Calu3 (cell line): ENCODE measurements around the gene CDRT15. TPM values are rescaled to one million over a fixed set of nuclear protein-coding genes. Genes with fewer than 3 reads are reported as not detected.
"Not testable (repeated sequence)": the region's sequence is repeated elsewhere in the genome, so short reads cannot be mapped to it uniquely, and the experiment has no call there.

ENCODE experiments used
- BruUV-seq: library from RNA; stranded (reverse); fragments of 400-500 nt; replicated peaks from 2 replicates; lab custom pipeline; 2021; lab: Mats Ljungman, UMichigan
- CTCF ChIA-PET: fragments of 300-600 bp; sonication (Branson Sonifier 250); formaldehyde crosslinking; loops from one replicate; lab custom pipeline; 2022; ENCODE audit warnings: antibody characterized with exemption; lab: Charles Lee
- DNase-seq: peaks from one replicate; pipeline ENCODE4 v3.0.0; 2022
- H3K27ac Mint-ChIP-seq: one replicate; pipeline ENCODE4 v1.8.0; 2022; ENCODE audit warnings: mixed read lengths; ENCODE audit not compliant: unreplicated experiment
- H3K27me3 Mint-ChIP-seq: one replicate; pipeline ENCODE4 v1.8.0; 2022; ENCODE audit warnings: mixed read lengths; ENCODE audit not compliant: unreplicated experiment
- H3K36me3 Mint-ChIP-seq: one replicate; pipeline ENCODE4 v1.8.0; 2022; ENCODE audit warnings: mild to moderate bottlenecking, moderate library complexity, mixed read lengths; ENCODE audit not compliant: insufficient read depth, unreplicated experiment
- H3K4me1 Mint-ChIP-seq: one replicate; pipeline ENCODE4 v1.8.0; 2022; ENCODE audit warnings: mild to moderate bottlenecking, low read depth, mixed read lengths; ENCODE audit not compliant: unreplicated experiment
- H3K4me3 Mint-ChIP-seq: one replicate; pipeline ENCODE4 v1.8.0; 2022; ENCODE audit warnings: mild to moderate bottlenecking, low read depth, moderate library complexity, mixed read lengths; ENCODE audit not compliant: unreplicated experiment
- H3K9me3 Mint-ChIP-seq: one replicate; pipeline ENCODE4 v1.8.0; 2022; ENCODE audit warnings: low read depth, mixed read lengths; ENCODE audit not compliant: unreplicated experiment
- CTCF ChIP-seq: fragments of 200-600 bp; IDR thresholded peaks from one replicate; pipeline ENCODE4 v1.8.0; 2022; ENCODE audit warnings: antibody characterized with exemption; ENCODE audit not compliant: unreplicated experiment
- intact Hi-C: fragments of 100-400 bp; cut with micrococcal nuclease; formaldehyde crosslinking; loops from one replicate; pipeline ENCODE4 v1.10.0; 2022; ENCODE audit not compliant: unreplicated experiment
- total RNA-seq: library from RNA; stranded (reverse); gene quantifications from 2 replicates; pipeline ENCODE4 v1.2.3, GENCODE V29; 2022

Gene CDRT15
- total RNA-seq, 1 experiment from 2014 or later = not detected

- TF ChIP-seq CTCF = no peak
- H3K36me3 Mint-ChIP-seq = no peaks in the 10 kb centered on the region
- H3K27ac Mint-ChIP-seq = no peak overlapping the region
- no peaks in the 10 kb centered on the region for H3K4me1 Mint-ChIP-seq
- H3K4me3 Mint-ChIP-seq = no peak overlapping the region
- BruUV-seq = no TSS peak
- no peaks in the 10 kb centered on the region for H3K9me3 Mint-ChIP-seq
- CTCF ChIA-PET = no interaction called here
- no peaks in the 10 kb centered on the region for H3K27me3 Mint-ChIP-seq
- intact Hi-C loops = no loop called here
- no peak for DNase-seq
Observed at GRCh38 chr17:14245002-14245401, 8.3 kb upstream of the CDRT15 start.

GRCh38 chr17:14239271-14239670, 2.6 kb upstream of the CDRT15 start:
- H3K4me3 Mint-ChIP-seq, H3K27ac Mint-ChIP-seq, DNase-seq, H3K9me3 Mint-ChIP-seq, intact Hi-C loops, BruUV-seq, CTCF ChIA-PET, H3K36me3 Mint-ChIP-seq, H3K27me3 Mint-ChIP-seq, H3K4me1 Mint-ChIP-seq: not testable (repeated sequence)

GRCh38 chr17:14236032-14236431, 630 bp downstream of the CDRT15 start:
- DNase-seq, H3K27me3 Mint-ChIP-seq, H3K36me3 Mint-ChIP-seq, CTCF ChIA-PET, H3K9me3 Mint-ChIP-seq, H3K4me3 Mint-ChIP-seq, H3K27ac Mint-ChIP-seq, BruUV-seq, H3K4me1 Mint-ChIP-seq, intact Hi-C loops: not testable (repeated sequence)

- H3K36me3 Mint-ChIP-seq, H3K27ac Mint-ChIP-seq, H3K4me3 Mint-ChIP-seq, H3K9me3 Mint-ChIP-seq, DNase-seq, H3K4me1 Mint-ChIP-seq, BruUV-seq, CTCF ChIA-PET, intact Hi-C loops, H3K27me3 Mint-ChIP-seq: not testable (repeated sequence)
Observed at GRCh38 chr17:14235047-14235446, 1.6 kb downstream of the CDRT15 start.

- H3K4me1 Mint-ChIP-seq, H3K9me3 Mint-ChIP-seq, DNase-seq, H3K27me3 Mint-ChIP-seq, H3K27ac Mint-ChIP-seq, intact Hi-C loops, H3K36me3 Mint-ChIP-seq, BruUV-seq, CTCF ChIA-PET, H3K4me3 Mint-ChIP-seq: not testable (repeated sequence)
Observed at GRCh38 chr17:14231187-14231586, 5.5 kb downstream of the CDRT15 start.

GRCh38 chr17:14228903-14229302, 7.8 kb downstream of the CDRT15 start:
- BruUV-seq = no TSS peak
- H3K27me3 Mint-ChIP-seq = no peaks in the 10 kb centered on the region
- no peak for DNase-seq
- CTCF ChIA-PET = no interaction called here
- H3K36me3 Mint-ChIP-seq = no peaks in the 10 kb centered on the region
- H3K4me3 Mint-ChIP-seq = no peak overlapping the region
- peaks cover 5% of the 10 kb centered on the region for H3K9me3 Mint-ChIP-seq
- no peak for TF ChIP-seq CTCF
- H3K4me1 Mint-ChIP-seq = no peaks in the 10 kb centered on the region
- intact Hi-C loops = no loop called here
- H3K27ac Mint-ChIP-seq = no peak overlapping the region
